ENCODE measurements around the gene CAP1. TPM values are rescaled to one million over a fixed set of nuclear protein-coding genes. Genes with fewer than 3 reads are reported as not detected.
A peak's percentile ranks its signal among the peaks of the same experiment; 100 is the strongest.
"Not testable (repeated sequence)": the region's sequence is repeated elsewhere in the genome, so short reads cannot be mapped to it uniquely, and the experiment has no call there.

The CAP1 gene, protein sequence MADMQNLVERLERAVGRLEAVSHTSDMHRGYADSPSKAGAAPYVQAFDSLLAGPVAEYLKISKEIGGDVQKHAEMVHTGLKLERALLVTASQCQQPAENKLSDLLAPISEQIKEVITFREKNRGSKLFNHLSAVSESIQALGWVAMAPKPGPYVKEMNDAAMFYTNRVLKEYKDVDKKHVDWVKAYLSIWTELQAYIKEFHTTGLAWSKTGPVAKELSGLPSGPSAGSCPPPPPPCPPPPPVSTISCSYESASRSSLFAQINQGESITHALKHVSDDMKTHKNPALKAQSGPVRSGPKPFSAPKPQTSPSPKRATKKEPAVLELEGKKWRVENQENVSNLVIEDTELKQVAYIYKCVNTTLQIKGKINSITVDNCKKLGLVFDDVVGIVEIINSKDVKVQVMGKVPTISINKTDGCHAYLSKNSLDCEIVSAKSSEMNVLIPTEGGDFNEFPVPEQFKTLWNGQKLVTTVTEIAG
- 417 and 440 TPM in 2 replicates for total RNA-seq

DNA sequence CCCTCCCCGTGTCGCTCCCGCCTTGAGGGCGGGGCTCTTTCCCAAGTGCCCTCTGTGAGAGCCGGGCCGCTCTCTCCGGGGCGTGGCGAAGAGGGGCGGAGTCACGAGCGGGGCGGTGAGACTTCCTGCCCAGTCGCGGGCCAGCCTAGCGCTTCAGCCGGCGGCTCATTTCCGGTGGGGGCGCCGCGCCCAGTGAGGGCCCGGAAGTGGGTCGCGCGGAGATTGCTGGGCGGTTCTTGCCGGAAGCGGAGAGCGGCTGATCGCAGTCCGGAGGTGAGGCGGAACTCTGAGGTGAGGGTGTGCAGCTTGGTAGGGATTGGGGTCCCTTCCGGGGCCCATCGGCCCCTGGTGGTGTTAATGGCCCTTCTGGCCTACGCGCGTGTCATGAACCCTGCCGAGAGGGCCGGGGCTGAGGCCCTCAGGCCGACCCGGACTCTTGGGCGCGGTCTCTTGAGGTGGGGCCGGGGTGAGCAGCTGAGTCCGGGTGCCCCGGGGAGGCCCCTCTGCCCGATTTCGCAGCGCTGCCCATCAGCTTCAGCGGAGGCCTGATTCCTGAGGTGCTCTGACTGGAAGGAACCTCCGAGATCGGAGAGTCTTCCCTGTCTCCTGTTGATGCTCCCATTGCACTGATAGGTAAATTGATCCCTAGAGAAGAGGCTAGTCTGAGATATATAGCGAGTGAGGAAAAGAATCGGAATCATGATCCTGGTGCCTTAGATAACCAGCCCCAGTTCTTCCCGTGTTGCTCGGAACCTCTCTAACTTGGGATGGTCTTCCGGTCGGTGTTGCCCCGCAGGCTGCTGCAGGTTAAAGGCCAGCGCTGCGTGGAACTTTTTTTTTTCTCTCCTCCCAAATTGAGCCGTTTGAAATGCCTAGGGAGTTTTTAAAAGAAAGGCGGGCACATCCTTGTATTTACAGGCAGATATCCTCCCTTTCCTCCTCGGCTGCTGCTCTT, at the start of gene CAP1:
TSS of gene CAP1 (plus strand) at position 219 of the 955 bp plus-strand sequence. CDS start 18,618 bp downstream, outside the sequence.
- peak within 1 kb of the TSS; percentile 95 for H3K27ac Mint-ChIP-seq
- no peaks in the 10 kb centered on the region for H3K27me3 Mint-ChIP-seq
- H3K4me1 Mint-ChIP-seq: peaks cover 60% of the 10 kb centered on the region
- intact Hi-C loops (cut with micrococcal nuclease): loop anchor here (1.0 to 5.0 kb wide), 5 partner anchors 18 to 938 kb away; partner anchors contain the start of genes CTPS1, MFSD2A and ZMPSTE24
- DNase-seq: peak; percentile 100
- peak within 1 kb of the TSS; percentile 93 for H3K4me3 Mint-ChIP-seq
- H3K9me3 Mint-ChIP-seq: no peaks in the 10 kb centered on the region
- H3K36me3 Mint-ChIP-seq (ENCODE audit: low read depth): peaks cover 43% of the 10 kb centered on the region

DNA sequence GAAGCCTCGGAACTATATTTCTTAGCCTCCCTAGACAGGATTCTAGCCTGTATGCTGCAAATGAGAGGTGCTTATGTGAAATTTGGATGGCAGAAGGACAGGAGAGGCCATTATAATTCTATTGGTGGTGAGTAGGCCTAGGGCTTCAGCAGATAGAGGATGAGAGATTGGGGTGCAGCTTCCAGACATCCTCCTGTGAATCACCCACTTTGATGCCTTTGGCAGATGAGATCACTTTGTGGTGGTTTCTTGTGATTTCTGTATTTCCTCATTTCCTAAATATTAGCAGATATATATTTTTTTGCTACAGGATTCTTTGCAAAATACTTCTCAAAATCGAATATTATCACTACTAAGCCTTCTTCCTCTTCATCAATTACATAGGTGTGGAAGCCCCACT, 48.3 kb upstream of the CAP1 start:
- H3K9me3 Mint-ChIP-seq: no peaks in the 10 kb centered on the region
- intact Hi-C loops (cut with micrococcal nuclease): no loop called here

DNA sequence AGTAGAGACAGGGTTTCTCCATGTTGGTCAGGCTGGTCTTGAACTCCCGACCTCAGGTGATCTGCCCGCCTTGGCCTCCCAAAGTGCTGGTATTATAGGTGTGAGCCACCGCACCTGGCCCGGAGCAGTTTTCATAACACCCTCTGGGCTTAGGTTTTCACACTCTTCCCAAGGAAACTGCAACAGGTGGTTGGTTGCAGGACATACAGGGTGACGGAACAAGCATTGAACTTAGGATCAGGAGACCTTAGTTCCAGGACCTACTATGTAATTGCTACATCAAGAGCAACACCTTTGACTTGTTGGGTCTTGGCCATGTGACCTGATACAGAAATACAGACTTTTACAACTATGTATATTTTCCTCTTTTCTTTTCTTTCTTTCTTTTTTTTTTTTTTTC, 47.6 kb upstream of the CAP1 start:
- no peaks in the 10 kb centered on the region for H3K27me3 Mint-ChIP-seq
- intact Hi-C loops (cut with micrococcal nuclease): no loop called here
- H3K36me3 Mint-ChIP-seq (ENCODE audit: low read depth): no peaks in the 10 kb centered on the region
- H3K9me3 Mint-ChIP-seq: no peaks in the 10 kb centered on the region
- DNase-seq: no peak
- no peak overlapping the region for H3K4me3 Mint-ChIP-seq
- no peak overlapping the region for H3K27ac Mint-ChIP-seq
- peaks cover 4% of the 10 kb centered on the region for H3K4me1 Mint-ChIP-seq

More for the DNA sequence above, 48.3 kb upstream of the CAP1 start:
- DNase-seq: no peak
- no peak overlapping the region for H3K4me3 Mint-ChIP-seq
- H3K36me3 Mint-ChIP-seq (ENCODE audit: low read depth): no peaks in the 10 kb centered on the region
- no peak overlapping the region for H3K27ac Mint-ChIP-seq
- peaks cover 4% of the 10 kb centered on the region for H3K4me1 Mint-ChIP-seq
- H3K27me3 Mint-ChIP-seq: no peaks in the 10 kb centered on the region

DNA sequence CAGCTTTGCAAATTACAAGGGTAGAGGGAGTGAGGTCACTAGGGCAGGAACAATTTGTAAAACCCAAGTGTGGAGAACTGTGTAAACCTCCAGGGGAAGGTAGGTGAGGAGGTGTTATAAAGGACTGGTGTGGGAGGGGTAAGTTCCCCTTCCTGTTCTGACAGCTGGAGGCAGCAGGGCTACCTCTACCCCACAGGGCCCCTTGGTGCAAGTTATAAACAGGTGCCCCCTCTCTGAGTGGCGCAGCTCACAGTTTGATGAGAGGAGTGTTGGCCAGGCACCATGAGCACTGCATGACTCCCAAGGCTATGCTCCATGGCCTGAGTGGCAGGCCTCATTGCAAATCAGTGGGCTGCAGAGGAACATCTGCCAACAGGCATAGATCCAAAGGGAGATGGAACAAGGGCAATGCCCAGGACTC, 44.5 kb upstream of the CAP1 start:
- intact Hi-C loops (cut with micrococcal nuclease): no loop called here
- Mint-ChIP-seq H3K4me3 (no peak overlapping the region), H3K9me3 (peaks cover 3% of the 10 kb centered on the region)

DNA sequence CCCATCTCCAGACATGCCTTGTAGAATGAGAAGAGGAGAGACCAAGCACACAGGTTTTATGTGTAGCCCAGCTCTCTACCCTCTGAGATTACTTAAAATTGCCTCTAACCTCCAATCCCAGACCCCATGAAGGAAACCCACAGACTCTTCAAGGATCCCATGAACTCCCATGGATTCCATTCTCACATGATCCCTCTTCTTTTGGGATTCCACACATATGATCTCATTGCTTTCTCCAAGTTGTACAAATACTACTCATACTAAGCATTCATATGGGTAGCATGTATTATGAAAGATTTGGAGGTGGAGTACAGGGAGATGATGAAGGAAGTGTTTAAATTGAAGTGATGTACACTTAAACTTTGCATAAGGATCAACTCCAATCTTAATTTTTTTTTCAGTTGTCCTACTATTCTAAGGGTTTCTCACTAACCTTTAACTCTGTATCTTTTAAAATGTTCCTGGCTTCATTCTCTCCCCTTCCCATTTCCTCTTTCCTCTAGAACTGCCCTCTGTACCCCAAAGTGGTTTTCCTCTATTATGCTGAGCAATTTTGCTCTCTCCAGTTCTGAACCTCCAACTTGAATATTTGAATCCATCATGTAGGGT, 44.0 kb upstream of the CAP1 start:
- DNase-seq: no peak
- Mint-ChIP-seq H3K4me3 (no peak overlapping the region), H3K4me1 (peaks cover 4% of the 10 kb centered on the region), H3K36me3 (ENCODE audit: low read depth) (no peaks in the 10 kb centered on the region), H3K27me3 (no peaks in the 10 kb centered on the region), H3K9me3 (peaks cover 3% of the 10 kb centered on the region), H3K27ac (no peak overlapping the region)
- intact Hi-C loops (cut with micrococcal nuclease): no loop called here

More for the DNA sequence above, 44.5 kb upstream of the CAP1 start:
- Mint-ChIP-seq H3K27me3 (no peaks in the 10 kb centered on the region), H3K36me3 (ENCODE audit: low read depth) (no peaks in the 10 kb centered on the region), H3K4me1 (peaks cover 4% of the 10 kb centered on the region), H3K27ac (no peak overlapping the region)
- no peak for DNase-seq

DNA sequence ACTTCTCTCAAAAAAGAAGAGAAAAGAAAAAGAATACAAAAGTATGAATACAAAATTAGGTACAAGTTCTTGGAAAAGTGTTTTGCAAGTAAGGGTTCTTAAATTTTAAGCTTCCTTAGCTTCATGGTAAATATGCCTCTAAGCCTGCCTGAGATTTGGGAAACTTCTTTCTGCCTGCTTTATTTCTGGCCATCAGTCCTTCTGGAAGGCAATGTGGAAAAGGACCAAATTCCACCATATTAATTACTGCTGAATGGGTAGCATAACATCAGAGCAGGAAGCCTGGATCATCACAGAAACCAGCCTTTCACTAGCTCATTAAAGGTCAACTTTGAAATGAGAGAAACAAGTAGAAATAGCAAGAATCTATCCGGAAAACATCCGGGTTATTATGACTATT, 39.1 kb upstream of the CAP1 start:
- no peak for DNase-seq
- Mint-ChIP-seq H3K27ac (no peak overlapping the region), H3K4me1 (peaks cover under 1% of the 10 kb centered on the region), H3K27me3 (peaks cover 15% of the 10 kb centered on the region), H3K4me3 (no peak overlapping the region), H3K9me3 (peaks cover 3% of the 10 kb centered on the region), H3K36me3 (ENCODE audit: low read depth) (no peaks in the 10 kb centered on the region)
- intact Hi-C loops (cut with micrococcal nuclease): no loop called here

DNA sequence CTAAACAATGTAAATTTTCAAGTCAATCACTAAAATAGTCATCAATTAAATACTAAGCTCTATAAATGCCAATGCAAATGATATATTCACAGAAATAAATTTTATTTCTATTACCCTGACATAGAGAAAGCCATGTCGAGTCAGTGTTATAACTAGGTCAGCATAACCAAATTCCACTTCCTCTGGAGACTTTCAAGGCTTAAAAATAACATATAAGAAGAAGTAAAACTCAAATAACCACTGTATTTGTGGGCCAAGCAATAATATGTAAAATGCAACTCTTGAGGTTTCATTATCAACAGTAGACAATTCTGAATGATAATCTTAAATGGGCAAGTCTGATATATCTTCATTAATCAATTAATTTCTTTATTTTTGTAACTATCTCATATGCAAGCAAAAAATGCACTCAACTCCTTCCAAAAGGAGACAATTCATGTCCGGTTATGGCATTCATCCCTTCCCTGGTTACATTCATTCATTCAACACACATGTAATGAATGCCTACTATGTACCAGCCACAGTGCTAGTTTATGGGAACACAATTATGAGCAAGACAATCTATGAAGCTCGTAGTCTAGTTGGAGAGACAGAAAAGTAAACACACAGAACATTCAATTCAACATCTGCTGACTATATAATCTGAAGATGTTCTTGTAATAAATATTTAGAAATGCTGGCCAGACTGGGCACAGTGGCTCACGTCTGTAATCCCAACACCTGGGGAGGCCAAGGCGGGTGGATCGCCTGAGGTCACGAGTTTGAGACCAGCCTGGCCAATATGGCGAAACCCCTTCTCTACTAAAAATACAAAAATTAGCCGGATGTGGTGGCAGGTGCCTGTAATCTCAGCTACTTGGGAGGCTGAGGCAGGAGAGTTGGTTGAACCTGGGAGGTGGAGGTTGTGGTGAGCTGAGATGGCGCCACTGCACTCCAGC, 37.1 kb upstream of the CAP1 start:
- Mint-ChIP-seq H3K4me1 (no peaks in the 10 kb centered on the region), H3K27me3 (peaks cover 15% of the 10 kb centered on the region), H3K36me3 (ENCODE audit: low read depth) (no peaks in the 10 kb centered on the region), H3K9me3 (peaks cover 3% of the 10 kb centered on the region), H3K4me3 (no peak overlapping the region), H3K27ac (no peak overlapping the region)
- intact Hi-C loops (cut with micrococcal nuclease): no loop called here
- DNase-seq: no peak

DNA sequence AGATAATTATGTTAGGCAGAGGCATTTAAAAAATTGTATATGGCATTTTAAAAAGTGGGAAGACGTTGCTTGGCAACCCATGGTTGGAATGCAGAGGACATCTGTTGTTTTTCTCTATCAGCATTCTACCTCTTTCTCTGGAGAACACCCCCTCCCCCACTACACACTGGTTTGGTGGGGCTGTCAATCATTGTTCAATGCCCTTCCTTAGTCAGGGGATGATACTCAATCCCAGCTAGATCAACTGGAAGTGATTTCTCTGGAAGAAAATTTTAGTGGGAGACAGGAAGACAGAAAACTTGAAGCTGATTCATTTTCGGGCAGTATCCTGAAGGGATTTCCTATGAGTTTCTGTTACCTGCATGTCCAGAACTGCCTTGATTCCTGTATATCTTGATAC, 35.7 kb upstream of the CAP1 start:
- intact Hi-C loops (cut with micrococcal nuclease): no loop called here
- Mint-ChIP-seq H3K27ac (no peak overlapping the region), H3K36me3 (ENCODE audit: low read depth) (no peaks in the 10 kb centered on the region), H3K9me3 (no peaks in the 10 kb centered on the region), H3K4me1 (no peaks in the 10 kb centered on the region), H3K4me3 (no peak overlapping the region), H3K27me3 (peaks cover 15% of the 10 kb centered on the region)
- no peak for DNase-seq

DNA sequence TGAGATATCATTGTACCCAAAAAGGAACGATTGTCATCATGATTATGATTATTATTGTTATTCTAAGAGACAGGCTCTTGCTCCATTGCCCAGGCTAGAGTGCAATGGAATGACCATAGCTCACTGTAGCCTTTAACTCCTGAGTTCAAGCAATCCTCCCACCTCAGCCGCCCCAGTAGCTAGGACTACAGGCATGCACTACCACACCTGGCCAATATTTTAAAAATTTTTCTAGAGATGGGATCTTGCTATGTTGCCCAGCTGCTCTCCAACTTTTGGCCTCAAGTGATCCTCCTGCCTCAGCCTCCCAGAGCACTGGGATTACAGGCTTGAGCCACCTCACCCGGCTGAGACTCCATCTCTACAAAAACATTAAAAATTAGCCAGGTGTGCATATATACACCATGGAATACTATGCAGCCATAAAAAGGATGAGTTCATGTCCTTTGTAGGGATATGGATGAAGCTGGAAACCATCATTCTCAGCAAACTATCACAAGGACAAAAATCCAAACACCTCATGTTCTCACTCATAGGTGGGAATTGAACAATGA, 33.0 kb upstream of the CAP1 start:
- H3K4me3 Mint-ChIP-seq; H3K4me1 Mint-ChIP-seq; DNase-seq; H3K9me3 Mint-ChIP-seq; H3K36me3 Mint-ChIP-seq (ENCODE audit: low read depth); H3K27ac Mint-ChIP-seq; intact Hi-C loops (cut with micrococcal nuclease): not testable (repeated sequence)
- peaks cover 12% of the 10 kb centered on the region for H3K27me3 Mint-ChIP-seq

DNA sequence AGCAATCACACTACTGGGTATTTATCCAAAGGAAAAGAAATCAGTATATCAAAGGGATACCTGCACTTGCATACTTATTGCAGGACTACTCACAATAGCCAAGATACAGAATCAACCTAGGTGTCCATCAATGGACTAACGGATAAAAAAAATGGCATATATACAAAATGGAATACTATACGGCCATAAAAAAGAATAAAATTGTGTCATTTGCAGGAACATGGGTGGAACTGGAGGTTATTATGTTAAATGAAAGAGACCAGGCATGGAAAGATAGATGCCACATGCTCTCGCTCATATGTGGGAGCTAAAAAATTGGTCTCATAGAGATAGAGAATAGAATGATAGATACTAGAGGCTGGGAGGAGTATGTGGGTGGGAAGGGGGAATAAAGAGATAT, 29.3 kb upstream of the CAP1 start:
- DNase-seq: no peak
- peaks cover 6% of the 10 kb centered on the region for H3K27me3 Mint-ChIP-seq
- no peak overlapping the region for H3K27ac Mint-ChIP-seq
- H3K36me3 Mint-ChIP-seq (ENCODE audit: low read depth): no peaks in the 10 kb centered on the region
- H3K4me1 Mint-ChIP-seq: no peaks in the 10 kb centered on the region
- H3K4me3 Mint-ChIP-seq: no peak overlapping the region
- no peaks in the 10 kb centered on the region for H3K9me3 Mint-ChIP-seq
- intact Hi-C loops (cut with micrococcal nuclease): no loop called here

DNA sequence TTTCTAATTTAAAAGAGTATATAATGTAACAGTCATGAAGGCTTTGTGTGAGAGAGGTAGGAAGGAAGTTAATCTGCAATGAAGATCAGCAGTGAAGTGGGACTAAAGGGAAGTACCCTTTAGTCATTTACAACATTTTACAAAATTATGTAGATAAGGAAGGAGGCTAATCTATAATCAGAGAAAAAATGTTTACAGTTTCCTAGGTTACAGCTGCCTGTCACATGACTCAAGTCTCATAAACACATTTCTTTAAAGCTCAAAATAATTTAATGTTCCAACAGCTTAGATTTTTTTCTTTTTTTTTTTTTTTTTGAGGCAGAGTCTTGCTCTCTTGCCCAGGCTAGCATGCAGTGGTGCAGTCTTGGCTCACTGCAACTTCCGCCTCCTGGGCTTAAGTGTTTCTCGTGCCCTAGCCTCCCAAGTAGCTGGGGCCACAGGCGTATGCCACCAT, 26.2 kb upstream of the CAP1 start:
- no peaks in the 10 kb centered on the region for H3K9me3 Mint-ChIP-seq
- H3K4me1 Mint-ChIP-seq: no peaks in the 10 kb centered on the region
- H3K27ac Mint-ChIP-seq: no peak overlapping the region
- intact Hi-C loops (cut with micrococcal nuclease): no loop called here
- DNase-seq: no peak
- no peaks in the 10 kb centered on the region for H3K36me3 Mint-ChIP-seq (ENCODE audit: low read depth)
- H3K27me3 Mint-ChIP-seq: peaks cover 20% of the 10 kb centered on the region
- H3K4me3 Mint-ChIP-seq: no peak overlapping the region

DNA sequence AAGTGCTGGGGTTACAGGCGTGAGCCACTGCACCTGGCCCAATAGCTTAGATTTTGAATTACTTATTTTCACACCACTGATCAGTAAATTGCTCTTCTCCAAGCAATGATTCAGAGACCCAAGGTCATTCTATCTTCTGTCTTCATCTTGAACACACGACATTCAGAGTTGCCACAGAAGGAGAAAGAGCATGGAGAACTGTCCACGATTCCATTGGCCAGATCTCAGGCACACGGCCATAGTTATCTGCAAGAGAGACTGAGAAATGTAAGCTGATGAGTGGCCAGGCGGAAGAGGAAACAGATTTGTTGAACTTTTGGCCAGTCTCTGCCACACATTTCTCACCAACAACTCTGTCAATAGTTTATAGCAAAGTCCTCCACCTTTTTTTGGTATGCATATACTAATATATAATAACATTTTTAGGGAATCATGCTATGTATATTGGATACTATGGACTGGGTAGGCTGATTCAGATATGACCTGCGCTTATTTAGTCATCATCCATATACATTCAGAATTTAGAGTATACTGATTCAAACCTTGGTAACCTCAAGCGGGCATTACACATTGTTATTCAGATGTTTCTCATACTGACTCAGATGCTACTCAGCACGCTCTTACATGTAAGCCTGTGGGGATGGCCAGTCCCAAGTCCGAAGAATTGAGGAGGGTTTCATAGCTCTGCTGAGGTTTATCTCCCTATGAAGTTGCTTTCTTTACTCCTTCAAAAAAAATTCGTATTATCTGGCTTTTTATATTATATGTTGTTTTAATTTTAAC, 25.5 kb upstream of the CAP1 start:
- Mint-ChIP-seq H3K9me3 (no peaks in the 10 kb centered on the region), H3K27me3 (peaks cover 20% of the 10 kb centered on the region), H3K27ac (no peak overlapping the region), H3K36me3 (ENCODE audit: low read depth) (no peaks in the 10 kb centered on the region), H3K4me1 (no peaks in the 10 kb centered on the region), H3K4me3 (no peak overlapping the region)
- intact Hi-C loops (cut with micrococcal nuclease): no loop called here
- no peak for DNase-seq

Data from activated CD4-positive, alpha-beta T cell treated with anti-CD3 and anti-CD28 coated beads, Interleukin-2, amount 10 ng/mL, durations not matched to agents 24 days and 14 days (primary cell).